HAP-1 (cell line): ENCODE results near the gene GAPDH.
A peak's percentile ranks its signal among the peaks of the same experiment; 100 is the strongest.
"Not testable (repeated sequence)": the region's sequence is repeated elsewhere in the genome, so short reads cannot be mapped to it uniquely, and the experiment has no call there.

Experiments
- DNase-seq, 2 experiments: peaks; one replicate each; pipeline ENCODE4 v3.0.0-alpha.2; 2016 to 2020; ENCODE audit warnings: low spot score in 2 of 2
- H3K27me3 ChIP-seq: fragments of 250-450 bp; sonication (Bioruptor Pico); 2 replicates; pipeline ENCODE4 v1.5.1; 2020; ENCODE audit warnings: low read depth, mild to moderate bottlenecking, moderate library complexity
- H3K36me3 ChIP-seq: fragments of 250-450 bp; sonication (Bioruptor Pico); replicated peaks from 2 replicates; pipeline ENCODE4 v1.5.1; 2020; ENCODE audit warnings: mild to moderate bottlenecking
- H3K4me1 ChIP-seq: fragments of 250-450 bp; sonication (Bioruptor Pico); 2 replicates; pipeline ENCODE4 v1.5.1; 2020; ENCODE audit warnings: mild to moderate bottlenecking
- H3K4me3 ChIP-seq: fragments of 250-450 bp; sonication (Bioruptor Pico); 2 replicates; pipeline ENCODE4 v1.5.1; 2020; ENCODE audit warnings: mild to moderate bottlenecking, moderate library complexity
- H3K9me3 ChIP-seq: fragments of 250-450 bp; sonication (Bioruptor Pico); 2 replicates; pipeline ENCODE4 v1.5.1; 2020; ENCODE audit warnings: mild to moderate bottlenecking, moderate library complexity
- in situ Hi-C: fragments of 300-500 bp; cut with MboI; formaldehyde crosslinking; loops from 3 replicates; pipeline ENCODE4 v1.14.3; 2020; ENCODE audit warnings: low sequenced_read_pairs, inconsistent platforms, mixed read lengths

The GAPDH gene

DNA sequence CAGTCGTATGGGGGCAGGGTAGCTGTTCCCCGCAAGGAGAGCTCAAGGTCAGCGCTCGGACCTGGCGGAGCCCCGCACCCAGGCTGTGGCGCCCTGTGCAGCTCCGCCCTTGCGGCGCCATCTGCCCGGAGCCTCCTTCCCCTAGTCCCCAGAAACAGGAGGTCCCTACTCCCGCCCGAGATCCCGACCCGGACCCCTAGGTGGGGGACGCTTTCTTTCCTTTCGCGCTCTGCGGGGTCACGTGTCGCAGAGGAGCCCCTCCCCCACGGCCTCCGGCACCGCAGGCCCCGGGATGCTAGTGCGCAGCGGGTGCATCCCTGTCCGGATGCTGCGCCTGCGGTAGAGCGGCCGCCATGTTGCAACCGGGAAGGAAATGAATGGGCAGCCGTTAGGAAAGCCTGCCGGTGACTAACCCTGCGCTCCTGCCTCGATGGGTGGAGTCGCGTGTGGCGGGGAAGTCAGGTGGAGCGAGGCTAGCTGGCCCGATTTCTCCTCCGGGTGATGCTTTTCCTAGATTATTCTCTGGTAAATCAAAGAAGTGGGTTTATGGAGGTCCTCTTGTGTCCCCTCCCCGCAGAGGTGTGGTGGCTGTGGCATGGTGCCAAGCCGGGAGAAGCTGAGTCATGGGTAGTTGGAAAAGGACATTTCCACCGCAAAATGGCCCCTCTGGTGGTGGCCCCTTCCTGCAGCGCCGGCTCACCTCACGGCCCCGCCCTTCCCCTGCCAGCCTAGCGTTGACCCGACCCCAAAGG lies 804 bp downstream of the GAPDH start:
- Histone ChIP-seq H3K9me3 (no peaks in the 10 kb centered on the region), H3K27me3 (no peaks in the 10 kb centered on the region), H3K4me3 (peak overlapping the region; percentile 96), H3K4me1 (peaks cover 26% of the 10 kb centered on the region), H3K36me3 (peaks cover 83% of the 10 kb centered on the region)
- peak; percentile 29 to 81 for DNase-seq
- in situ Hi-C loops: no loop called here

DNA sequence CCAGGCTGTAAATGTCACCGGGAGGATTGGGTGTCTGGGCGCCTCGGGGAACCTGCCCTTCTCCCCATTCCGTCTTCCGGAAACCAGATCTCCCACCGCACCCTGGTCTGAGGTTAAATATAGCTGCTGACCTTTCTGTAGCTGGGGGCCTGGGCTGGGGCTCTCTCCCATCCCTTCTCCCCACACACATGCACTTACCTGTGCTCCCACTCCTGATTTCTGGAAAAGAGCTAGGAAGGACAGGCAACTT lies 1.3 kb downstream of the GAPDH start:
- in situ Hi-C loops: no loop called here
- Histone ChIP-seq H3K9me3 (no peaks in the 10 kb centered on the region), H3K4me3 (peak overlapping the region; percentile 96), H3K27me3 (no peaks in the 10 kb centered on the region), H3K4me1 (peaks cover 26% of the 10 kb centered on the region), H3K36me3 (peaks cover 82% of the 10 kb centered on the region)
- no peak for DNase-seq

DNA sequence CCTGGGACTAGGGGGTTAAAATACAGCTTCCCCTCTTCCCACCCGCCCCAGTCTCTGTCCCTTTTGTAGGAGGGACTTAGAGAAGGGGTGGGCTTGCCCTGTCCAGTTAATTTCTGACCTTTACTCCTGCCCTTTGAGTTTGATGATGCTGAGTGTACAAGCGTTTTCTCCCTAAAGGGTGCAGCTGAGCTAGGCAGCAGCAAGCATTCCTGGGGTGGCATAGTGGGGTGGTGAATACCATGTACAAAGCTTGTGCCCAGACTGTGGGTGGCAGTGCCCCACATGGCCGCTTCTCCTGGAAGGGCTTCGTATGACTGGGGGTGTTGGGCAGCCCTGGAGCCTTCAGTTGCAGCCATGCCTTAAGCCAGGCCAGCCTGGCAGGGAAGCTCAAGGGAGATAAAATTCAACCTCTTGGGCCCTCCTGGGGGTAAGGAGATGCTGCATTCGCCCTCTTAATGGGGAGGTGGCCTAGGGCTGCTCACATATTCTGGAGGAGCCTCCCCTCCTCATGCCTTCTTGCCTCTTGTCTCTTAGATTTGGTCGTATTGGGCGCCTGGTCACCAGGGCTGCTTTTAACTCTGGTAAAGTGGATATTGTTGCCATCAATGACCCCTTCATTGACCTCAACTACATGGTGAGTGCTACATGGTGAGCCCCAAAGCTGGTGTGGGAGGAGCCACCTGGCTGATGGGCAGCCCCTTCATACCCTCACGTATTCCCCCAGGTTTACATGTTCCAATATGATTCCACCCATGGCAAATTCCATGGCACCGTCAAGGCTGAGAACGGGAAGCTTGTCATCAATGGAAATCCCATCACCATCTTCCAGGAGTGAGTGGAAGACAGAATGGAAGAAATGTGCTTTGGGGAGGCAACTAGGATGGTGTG lies 1.9 kb downstream of the GAPDH start:
- peak in 1 of 2 experiments; percentile 22 for DNase-seq
- H3K36me3 ChIP-seq: peaks cover 79% of the 10 kb centered on the region
- H3K4me1 ChIP-seq: peaks cover 26% of the 10 kb centered on the region
- H3K9me3 ChIP-seq: no peaks in the 10 kb centered on the region
- in situ Hi-C loops: no loop called here
- H3K4me3 ChIP-seq: peak overlapping the region; percentile 96
- H3K27me3 ChIP-seq: no peaks in the 10 kb centered on the region

DNA sequence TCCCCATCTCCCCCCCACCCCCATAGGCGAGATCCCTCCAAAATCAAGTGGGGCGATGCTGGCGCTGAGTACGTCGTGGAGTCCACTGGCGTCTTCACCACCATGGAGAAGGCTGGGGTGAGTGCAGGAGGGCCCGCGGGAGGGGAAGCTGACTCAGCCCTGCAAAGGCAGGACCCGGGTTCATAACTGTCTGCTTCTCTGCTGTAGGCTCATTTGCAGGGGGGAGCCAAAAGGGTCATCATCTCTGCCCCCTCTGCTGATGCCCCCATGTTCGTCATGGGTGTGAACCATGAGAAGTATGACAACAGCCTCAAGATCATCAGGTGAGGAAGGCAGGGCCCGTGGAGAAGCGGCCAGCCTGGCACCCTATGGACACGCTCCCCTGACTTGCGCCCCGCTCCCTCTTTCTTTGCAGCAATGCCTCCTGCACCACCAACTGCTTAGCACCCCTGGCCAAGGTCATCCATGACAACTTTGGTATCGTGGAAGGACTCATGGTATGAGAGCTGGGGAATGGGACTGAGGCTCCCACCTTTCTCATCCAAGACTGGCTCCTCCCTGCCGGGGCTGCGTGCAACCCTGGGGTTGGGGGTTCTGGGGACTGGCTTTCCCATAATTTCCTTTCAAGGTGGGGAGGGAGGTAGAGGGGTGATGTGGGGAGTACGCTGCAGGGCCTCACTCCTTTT lies 2.7 kb downstream of the GAPDH start:
- Histone ChIP-seq H3K27me3 (no peaks in the 10 kb centered on the region), H3K36me3 (peaks cover 75% of the 10 kb centered on the region), H3K4me1 (peaks cover 21% of the 10 kb centered on the region), H3K4me3 (peak overlapping the region; percentile 96; the same call in 1 of the 2 replicates), H3K9me3 (no peaks in the 10 kb centered on the region)
- in situ Hi-C loops: no loop called here
- peak in 1 of 2 experiments; percentile 40 for DNase-seq

DNA sequence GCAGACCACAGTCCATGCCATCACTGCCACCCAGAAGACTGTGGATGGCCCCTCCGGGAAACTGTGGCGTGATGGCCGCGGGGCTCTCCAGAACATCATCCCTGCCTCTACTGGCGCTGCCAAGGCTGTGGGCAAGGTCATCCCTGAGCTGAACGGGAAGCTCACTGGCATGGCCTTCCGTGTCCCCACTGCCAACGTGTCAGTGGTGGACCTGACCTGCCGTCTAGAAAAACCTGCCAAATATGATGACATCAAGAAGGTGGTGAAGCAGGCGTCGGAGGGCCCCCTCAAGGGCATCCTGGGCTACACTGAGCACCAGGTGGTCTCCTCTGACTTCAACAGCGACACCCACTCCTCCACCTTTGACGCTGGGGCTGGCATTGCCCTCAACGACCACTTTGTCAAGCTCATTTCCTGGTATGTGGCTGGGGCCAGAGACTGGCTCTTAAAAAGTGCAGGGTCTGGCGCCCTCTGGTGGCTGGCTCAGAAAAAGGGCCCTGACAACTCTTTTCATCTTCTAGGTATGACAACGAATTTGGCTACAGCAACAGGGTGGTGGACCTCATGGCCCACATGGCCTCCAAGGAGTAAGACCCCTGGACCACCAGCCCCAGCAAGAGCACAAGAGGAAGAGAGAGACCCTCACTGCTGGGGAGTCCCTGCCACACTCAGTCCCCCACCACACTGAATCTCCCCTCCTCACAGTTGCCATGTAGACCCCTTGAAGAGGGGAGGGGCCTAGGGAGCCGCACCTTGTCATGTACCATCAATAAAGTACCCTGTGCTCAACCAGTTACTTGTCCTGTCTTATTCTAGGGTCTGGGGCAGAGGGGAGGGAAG lies 3.5 kb downstream of the GAPDH start:
- in situ Hi-C loops, H3K9me3 ChIP-seq, H3K4me3 ChIP-seq, H3K27me3 ChIP-seq: not testable (repeated sequence)
- peaks cover 70% of the 10 kb centered on the region for H3K36me3 ChIP-seq
- H3K4me1 ChIP-seq: peaks cover 14% of the 10 kb centered on the region
- DNase-seq: peak; percentile 59 to 89

DNA sequence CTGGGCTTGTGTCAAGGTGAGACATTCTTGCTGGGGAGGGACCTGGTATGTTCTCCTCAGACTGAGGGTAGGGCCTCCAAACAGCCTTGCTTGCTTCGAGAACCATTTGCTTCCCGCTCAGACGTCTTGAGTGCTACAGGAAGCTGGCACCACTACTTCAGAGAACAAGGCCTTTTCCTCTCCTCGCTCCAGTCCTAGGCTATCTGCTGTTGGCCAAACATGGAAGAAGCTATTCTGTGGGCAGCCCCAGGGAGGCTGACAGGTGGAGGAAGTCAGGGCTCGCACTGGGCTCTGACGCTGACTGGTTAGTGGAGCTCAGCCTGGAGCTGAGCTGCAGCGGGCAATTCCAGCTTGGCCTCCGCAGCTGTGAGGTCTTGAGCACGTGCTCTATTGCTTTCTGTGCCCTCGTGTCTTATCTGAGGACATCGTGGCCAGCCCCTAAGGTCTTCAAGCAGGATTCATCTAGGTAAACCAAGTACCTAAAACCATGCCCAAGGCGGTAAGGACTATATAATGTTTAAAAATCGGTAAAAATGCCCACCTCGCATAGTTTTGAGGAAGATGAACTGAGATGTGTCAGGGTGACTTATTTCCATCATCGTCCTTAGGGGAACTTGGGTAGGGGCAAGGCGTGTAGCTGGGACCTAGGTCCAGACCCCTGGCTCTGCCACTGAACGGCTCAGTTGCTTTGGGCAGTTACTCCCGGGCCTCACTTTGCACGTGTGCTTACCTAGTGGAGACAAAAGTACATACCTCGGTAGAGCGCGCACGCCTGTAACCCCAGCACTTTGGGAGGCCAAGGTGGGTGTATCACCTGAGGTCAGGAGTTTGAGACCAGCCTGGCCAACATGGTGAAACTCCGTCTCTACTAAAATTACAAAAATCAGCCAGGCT lies 4.3 kb downstream of the GAPDH start:
- DNase-seq: peak; percentile 47 to 54
- Histone ChIP-seq H3K36me3 (peaks cover 74% of the 10 kb centered on the region), H3K27me3 (no peaks in the 10 kb centered on the region), H3K4me3 (no peak overlapping the region), H3K4me1 (peaks cover 9% of the 10 kb centered on the region), H3K9me3 (no peaks in the 10 kb centered on the region)
- in situ Hi-C loops: no loop called here

DNA sequence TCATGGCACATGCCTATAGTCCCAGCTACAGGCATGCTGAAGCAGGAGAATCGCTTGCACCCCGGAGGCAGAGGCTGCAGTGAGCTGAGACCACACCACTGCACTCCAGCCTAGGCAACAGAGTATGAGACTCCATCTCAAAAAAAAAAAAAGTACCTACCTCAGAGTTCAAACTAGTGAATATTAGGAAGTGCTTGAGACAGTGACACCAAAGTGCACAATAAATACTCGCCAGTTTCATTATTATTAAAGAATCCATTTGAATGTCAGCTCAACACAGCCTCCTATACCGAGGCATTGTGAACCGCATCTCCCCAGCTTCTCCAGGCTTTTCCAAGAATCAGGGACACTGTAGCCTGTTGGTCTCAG lies 5.0 kb downstream of the GAPDH start:
- no peaks in the 10 kb centered on the region for H3K9me3 ChIP-seq
- no peak for DNase-seq
- no peaks in the 10 kb centered on the region for H3K27me3 ChIP-seq
- H3K4me1 ChIP-seq: peaks cover 9% of the 10 kb centered on the region
- H3K36me3 ChIP-seq: peaks cover 78% of the 10 kb centered on the region
- H3K4me3 ChIP-seq: no peak overlapping the region
- in situ Hi-C loops: no loop called here

DNA sequence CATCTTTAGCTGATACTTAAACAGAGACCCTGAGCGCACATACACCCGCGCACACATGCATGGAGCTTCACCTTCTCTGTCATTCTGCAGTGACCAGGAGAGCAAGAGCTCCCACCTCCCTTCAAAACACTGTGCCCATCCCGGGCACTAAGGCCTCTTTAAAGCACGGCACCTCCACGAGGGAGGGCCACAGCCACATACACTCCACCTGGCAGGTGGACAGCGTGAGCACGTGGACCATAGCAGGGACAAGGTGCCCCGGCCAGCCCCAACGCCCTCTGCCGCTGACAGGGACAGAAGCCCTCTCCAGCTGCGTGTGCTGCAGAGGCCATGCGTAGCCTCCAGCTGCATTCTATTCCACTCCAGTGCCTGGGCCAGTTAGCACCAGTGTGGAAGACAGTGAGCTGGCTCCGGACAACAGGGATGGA lies 5.4 kb downstream of the GAPDH start:
- Histone ChIP-seq H3K9me3 (no peaks in the 10 kb centered on the region), H3K27me3 (no peaks in the 10 kb centered on the region), H3K4me3 (no peak overlapping the region), H3K36me3 (peaks cover 78% of the 10 kb centered on the region), H3K4me1 (peaks cover 9% of the 10 kb centered on the region)
- in situ Hi-C loops: no loop called here
- DNase-seq: no peak

DNA sequence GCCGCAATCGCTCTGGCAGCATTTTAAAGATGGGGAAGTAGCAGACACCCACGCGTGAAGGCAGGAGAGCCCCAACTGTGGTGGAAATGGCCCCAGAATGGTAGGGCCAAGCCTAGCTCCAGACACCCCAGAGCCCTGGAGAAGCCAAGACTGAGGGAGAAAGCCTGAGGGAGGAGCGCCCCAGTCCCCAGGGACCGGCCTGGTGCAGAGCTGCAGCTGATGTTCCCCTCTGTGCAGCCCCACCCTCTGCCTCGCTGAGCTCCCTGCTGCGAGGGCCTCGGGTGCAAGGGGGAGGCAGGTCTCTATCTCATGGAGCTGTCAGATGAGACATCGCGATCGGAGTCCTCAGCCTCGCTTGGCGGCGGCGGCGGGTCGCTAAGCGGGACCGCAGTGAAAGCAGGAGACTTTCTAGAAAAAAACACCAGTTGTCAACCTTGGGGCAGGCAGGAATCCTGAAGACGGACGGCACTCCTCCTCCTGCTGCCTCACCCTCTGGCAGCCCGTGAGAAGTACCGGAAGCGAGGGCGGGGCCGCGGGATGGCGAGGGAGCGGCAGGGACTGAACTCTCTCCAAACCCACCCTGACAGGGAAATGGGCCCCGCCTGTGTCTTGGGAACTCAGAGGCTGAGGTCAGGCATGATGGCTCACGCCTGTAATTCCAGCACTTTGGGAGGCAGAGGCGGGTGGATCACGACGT lies 6.0 kb downstream of the GAPDH start:
- DNase-seq: peak; percentile 15 to 63
- H3K4me3 ChIP-seq: no peak overlapping the region
- no peaks in the 10 kb centered on the region for H3K9me3 ChIP-seq
- no peaks in the 10 kb centered on the region for H3K27me3 ChIP-seq
- peaks cover 9% of the 10 kb centered on the region for H3K4me1 ChIP-seq
- peaks cover 73% of the 10 kb centered on the region for H3K36me3 ChIP-seq
- in situ Hi-C loops: no loop called here

DNA sequence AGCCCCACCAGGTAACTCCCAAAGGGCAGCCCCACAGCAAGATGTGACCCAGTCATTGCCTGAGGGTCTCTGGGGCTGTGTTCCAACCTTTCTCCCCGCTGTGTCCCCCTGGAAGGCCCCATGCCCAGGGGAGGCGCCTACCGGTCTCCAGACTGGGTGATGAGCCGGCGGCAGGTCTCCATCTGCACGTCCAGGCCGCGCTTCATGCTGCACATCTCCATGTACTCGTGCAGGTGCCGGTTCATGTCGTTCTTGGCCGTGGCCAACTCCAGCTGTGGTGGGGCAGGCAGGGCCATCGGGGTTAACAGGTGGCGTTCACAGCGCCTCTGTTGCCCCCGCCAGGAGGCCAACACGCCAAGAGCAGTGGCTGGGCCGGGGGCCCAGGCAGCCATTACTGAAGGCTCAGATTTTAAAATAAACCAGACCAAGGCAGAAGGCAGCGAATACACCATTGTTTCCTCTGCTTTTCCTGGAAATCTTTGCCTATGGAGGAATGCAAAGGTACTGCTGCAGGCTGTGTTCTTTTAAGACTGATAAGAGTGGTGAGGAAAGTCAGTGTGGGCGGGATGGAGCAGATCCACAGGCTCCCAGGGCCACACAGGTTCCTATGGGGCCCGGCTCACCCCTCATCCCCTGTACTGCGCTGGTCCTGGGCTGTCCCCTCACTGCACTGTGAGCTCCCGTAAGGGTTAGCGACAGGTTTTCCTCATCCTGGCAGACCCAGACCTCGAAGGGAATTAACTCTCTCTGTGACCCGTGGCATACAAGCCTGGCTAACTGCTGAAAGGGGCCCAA lies 7.3 kb downstream of the GAPDH start:
- DNase-seq: no peak
- Histone ChIP-seq H3K27me3 (no peaks in the 10 kb centered on the region), H3K4me3 (no peak overlapping the region), H3K4me1 (peaks cover under 1% of the 10 kb centered on the region), H3K9me3 (no peaks in the 10 kb centered on the region), H3K36me3 (peaks cover 71% of the 10 kb centered on the region)
- in situ Hi-C loops: no loop called here

DNA sequence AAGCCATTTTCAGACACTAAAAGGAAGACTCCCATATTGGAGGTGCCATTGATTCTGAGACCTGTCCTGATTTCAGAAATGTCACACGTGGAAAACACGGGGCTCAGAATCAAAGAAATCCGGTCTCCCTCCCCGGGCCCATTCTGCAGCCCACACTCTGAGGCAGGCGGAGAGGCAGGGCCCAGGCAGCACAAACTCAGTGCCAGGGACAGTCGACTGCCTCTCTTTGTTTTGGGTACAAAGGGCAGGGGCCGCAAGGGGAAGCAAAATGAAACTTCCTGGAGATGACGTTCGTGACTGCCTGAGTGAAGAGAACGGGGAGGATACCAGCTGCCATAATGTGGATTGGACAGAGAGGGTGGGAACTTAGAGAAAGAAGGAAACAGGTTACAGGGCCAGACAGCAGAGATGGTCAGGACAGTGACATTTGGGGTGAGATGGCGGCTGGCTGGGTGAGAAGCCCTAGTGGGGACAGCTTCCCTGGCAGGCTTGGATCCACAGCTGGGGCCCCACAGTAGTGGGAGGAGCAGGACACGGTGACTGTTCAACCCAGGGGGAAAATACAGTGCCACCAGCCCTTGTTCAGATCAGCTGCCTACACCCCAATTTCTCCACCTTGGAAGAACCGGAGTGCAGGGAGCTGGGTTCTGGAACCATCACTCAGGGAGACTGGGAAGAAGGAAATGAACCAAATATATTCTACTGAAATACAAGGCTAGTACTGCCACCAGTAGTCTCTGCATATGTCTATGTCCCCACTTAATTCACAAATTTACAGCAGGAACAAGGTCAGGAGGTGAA lies 8.1 kb downstream of the GAPDH start:
- Histone ChIP-seq H3K4me3 (no peak overlapping the region), H3K9me3 (no peaks in the 10 kb centered on the region), H3K27me3 (no peaks in the 10 kb centered on the region), H3K36me3 (peaks cover 71% of the 10 kb centered on the region), H3K4me1 (no peaks in the 10 kb centered on the region)
- DNase-seq: no peak
- in situ Hi-C loops: no loop called here
